GM12801 (cell line): Measurements from ENCODE around the gene CFAP299.

Experiments
- CTCF ChIP-seq: IDR thresholded peaks from one replicate; pipeline ENCODE4 v1.5.1; 2011; ENCODE audit warnings: control low read depth; ENCODE audit not compliant: insufficient read length; ENCODE audit errors: extremely low read depth

The CFAP299 gene

GRCh38 chr4:80678413-80678812, 342.9 kb downstream of the CFAP299 start:
- no peak for TF ChIP-seq CTCF

DNA sequence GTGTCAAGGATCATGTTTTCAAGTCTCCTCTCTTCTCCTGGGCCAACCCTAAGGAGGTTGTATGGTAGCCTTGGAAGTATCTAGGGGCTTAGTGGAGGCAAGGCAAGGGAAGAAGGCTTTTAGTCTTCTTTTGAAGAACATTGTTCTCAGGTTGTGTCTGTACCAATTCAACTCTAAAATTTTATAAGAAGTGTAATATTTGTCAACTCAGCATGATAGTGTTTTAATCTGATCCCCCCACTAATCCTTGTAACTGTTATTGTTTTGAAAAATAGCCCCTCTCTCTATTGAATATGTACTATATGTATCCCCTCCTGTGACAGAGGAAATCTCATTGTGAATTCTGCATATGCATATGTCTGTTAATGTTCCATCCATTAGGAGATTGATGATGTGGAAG, 345.4 kb downstream of the CFAP299 start:
- TF ChIP-seq CTCF: no peak

GRCh38 chr4:80685214-80685613, 349.7 kb downstream of the CFAP299 start:
- TF ChIP-seq CTCF: no peak

DNA sequence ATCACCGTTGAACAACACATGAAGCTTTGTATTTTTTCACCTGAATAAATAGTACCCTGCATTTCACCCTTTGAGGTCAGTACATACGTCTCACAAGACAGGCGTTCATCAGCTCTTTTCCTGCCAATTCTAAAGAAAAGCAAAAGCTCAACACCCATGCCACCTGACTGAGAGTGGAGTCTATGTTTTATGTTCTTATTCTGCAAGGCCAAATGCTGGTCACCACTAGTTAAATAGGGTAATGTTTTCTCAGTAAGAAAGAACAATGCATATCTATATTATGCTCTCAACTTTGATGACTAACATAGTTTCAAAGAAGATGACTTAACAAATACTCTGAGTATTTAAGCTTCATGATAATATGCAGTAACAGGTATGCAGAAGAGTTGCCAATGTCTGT, 358.6 kb downstream of the CFAP299 start:
- TF ChIP-seq CTCF: no peak

GRCh38 chr4:80705311-80705710, 369.8 kb downstream of the CFAP299 start:
- no peak for TF ChIP-seq CTCF

GRCh38 chr4:80709082-80709869, 373.7 kb downstream of the CFAP299 start:
- TF ChIP-seq CTCF: no peak

GRCh38 chr4:80710748-80711451, 375.4 kb downstream of the CFAP299 start:
- TF ChIP-seq CTCF: no peak
